KMS-11 (cell line): ENCODE measurements around the gene CTNNA2.

ENCODE experiments used
- H2AFZ ChIP-seq: fragments of 200-600 bp; sonication (generic); 2 replicates; pipeline ENCODE4 v1.6.1; 2016; ENCODE audit warnings: antibody characterized with exemption, mixed run types, low read depth
- H3K27ac ChIP-seq: fragments of 200-600 bp; sonication (generic); 2 replicates; pipeline ENCODE4 v1.6.1; 2016; ENCODE audit warnings: mild to moderate bottlenecking, mixed run types
- H3K27me3 ChIP-seq: fragments of 200-600 bp; sonication (generic); 2 replicates; pipeline ENCODE4 v1.6.1; 2017; ENCODE audit warnings: mild to moderate bottlenecking, low read depth, mixed run types, moderate library complexity; ENCODE audit not compliant: insufficient read depth
- H3K36me3 ChIP-seq: fragments of 200-600 bp; sonication (generic); 2 replicates; pipeline ENCODE4 v1.6.1; 2017; ENCODE audit warnings: mild to moderate bottlenecking, mixed run types; ENCODE audit not compliant: insufficient read depth
- H3K4me1 ChIP-seq: fragments of 200-600 bp; sonication (generic); 2 replicates; pipeline ENCODE4 v1.6.1; 2016; ENCODE audit warnings: mild to moderate bottlenecking, low read depth, mixed run types; ENCODE audit not compliant: poor library complexity, severe bottlenecking
- H3K4me2 ChIP-seq: fragments of 200-600 bp; sonication (generic); 2 replicates; pipeline ENCODE4 v1.7.0; 2016; ENCODE audit warnings: mild to moderate bottlenecking, mixed run types
- H3K4me3 ChIP-seq: fragments of 200-600 bp; sonication (generic); IDR thresholded peaks from 2 replicates; pipeline ENCODE4 v1.6.1; 2017; ENCODE audit warnings: low read depth, low read length, mixed read lengths; ENCODE audit not compliant: insufficient read depth
- H3K79me2 ChIP-seq: fragments of 200-600 bp; sonication (generic); 2 replicates; pipeline ENCODE4 v1.6.1; 2016; ENCODE audit warnings: low read depth, mixed run types; ENCODE audit not compliant: insufficient read depth
- H3K9ac ChIP-seq: fragments of 200-600 bp; sonication (generic); 2 replicates; pipeline ENCODE4 v1.6.1; 2016; ENCODE audit warnings: mild to moderate bottlenecking, mixed run types
- H4K20me1 ChIP-seq: fragments of 200-600 bp; sonication (generic); 2 replicates; pipeline ENCODE4 v1.6.1; 2016; ENCODE audit warnings: mild to moderate bottlenecking, mixed run types; ENCODE audit not compliant: insufficient read depth
- TF ChIP-seq, protein P1 (sequence below): fragments of 200-600 bp; sonication (generic); conservative IDR thresholded peaks from 2 replicates; pipeline ENCODE4 v1.6.1; 2017; ENCODE audit warnings: low read depth, mild to moderate bottlenecking, antibody characterized with exemption, low read length, moderate library complexity, mixed read lengths

CTNNA2 gene

DNA sequence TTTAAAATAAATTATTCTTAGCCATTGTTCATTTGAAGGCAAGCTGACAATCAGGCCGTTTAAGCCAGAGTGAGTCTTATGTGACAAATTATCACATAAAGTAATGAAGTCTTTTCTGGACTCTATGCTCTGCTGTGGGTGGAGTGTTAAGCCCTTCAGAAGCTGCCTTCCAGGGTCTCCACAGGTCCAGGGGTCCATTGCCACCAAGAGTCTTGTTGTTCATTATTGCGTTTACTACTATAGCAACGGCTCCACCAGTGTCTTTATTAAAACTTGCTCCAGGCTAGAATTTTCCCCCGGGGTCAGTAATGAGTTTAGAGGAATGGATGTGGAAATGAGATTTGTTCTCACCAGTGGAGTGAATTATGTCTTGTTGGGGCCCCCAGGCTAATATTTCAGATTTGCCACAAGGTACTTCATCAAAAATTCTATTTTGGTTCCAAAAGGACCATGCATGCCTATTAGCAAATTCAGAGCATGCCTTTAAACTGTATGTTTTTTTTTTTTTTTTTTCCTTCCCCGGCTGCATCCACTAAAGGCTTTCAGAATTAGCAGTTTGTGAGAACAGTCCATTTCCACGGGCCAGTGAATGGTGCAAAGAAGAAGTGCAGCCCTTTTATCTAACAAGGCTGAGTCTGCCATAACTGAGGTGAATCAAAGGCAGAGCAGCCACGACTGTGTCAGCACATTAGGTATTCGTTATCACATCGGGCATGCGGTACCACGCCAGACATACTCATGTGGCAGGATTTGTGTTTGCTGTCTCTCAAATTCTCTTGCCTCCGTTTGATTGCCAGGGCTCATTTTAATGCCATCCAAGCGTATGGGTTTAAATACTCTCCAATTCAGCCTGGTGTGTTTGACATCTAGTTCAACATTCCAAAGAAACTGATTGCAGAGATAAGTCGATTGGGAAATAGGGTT lies 817.9 kb downstream of the CTNNA2 start:
- Histone ChIP-seq H4K20me1 (no peaks in the 10 kb centered on the region), H3K4me3 (no peak overlapping the region), H3K27ac (no peak overlapping the region), H3K27me3 (no peaks in the 10 kb centered on the region), H3K79me2 (no peaks in the 10 kb centered on the region), H3K4me2 (no peak overlapping the region), H3K4me1 (no peaks in the 10 kb centered on the region), H3K9ac (no peak overlapping the region), H2AFZ (no peak overlapping the region), H3K36me3 (no peaks in the 10 kb centered on the region)
- TF ChIP-seq, protein P1, sequence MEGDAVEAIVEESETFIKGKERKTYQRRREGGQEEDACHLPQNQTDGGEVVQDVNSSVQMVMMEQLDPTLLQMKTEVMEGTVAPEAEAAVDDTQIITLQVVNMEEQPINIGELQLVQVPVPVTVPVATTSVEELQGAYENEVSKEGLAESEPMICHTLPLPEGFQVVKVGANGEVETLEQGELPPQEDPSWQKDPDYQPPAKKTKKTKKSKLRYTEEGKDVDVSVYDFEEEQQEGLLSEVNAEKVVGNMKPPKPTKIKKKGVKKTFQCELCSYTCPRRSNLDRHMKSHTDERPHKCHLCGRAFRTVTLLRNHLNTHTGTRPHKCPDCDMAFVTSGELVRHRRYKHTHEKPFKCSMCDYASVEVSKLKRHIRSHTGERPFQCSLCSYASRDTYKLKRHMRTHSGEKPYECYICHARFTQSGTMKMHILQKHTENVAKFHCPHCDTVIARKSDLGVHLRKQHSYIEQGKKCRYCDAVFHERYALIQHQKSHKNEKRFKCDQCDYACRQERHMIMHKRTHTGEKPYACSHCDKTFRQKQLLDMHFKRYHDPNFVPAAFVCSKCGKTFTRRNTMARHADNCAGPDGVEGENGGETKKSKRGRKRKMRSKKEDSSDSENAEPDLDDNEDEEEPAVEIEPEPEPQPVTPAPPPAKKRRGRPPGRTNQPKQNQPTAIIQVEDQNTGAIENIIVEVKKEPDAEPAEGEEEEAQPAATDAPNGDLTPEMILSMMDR: no peak

DNA sequence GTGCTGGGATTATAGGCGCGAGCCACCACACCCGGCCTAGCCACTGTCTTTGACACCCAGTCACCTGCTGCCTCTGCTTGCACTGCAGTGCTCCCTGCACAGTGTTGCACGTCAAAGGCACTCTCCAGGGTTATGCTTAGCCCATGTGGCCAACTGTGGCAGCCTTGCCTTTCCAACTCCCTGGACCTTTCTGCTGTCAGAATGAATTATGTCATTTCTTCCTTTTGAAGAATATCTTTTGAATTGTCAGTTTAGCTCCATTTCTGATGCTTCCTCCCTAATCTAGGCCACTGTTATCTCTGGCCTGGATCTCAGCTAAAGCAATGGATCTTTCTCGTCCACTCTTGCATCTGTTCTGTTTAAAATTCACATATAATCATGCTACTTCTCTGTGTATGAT lies 821.0 kb downstream of the CTNNA2 start:
- H3K27ac ChIP-seq: no peak overlapping the region
- TF ChIP-seq, protein P1: no peak
- H3K4me1 ChIP-seq: no peaks in the 10 kb centered on the region
- no peaks in the 10 kb centered on the region for H3K79me2 ChIP-seq
- H3K4me2 ChIP-seq: no peak overlapping the region
- H3K36me3 ChIP-seq: no peaks in the 10 kb centered on the region
- H3K4me3 ChIP-seq: no peak overlapping the region
- H2AFZ ChIP-seq: no peak overlapping the region
- H4K20me1 ChIP-seq: no peaks in the 10 kb centered on the region
- H3K9ac ChIP-seq: no peak overlapping the region
- no peaks in the 10 kb centered on the region for H3K27me3 ChIP-seq

DNA sequence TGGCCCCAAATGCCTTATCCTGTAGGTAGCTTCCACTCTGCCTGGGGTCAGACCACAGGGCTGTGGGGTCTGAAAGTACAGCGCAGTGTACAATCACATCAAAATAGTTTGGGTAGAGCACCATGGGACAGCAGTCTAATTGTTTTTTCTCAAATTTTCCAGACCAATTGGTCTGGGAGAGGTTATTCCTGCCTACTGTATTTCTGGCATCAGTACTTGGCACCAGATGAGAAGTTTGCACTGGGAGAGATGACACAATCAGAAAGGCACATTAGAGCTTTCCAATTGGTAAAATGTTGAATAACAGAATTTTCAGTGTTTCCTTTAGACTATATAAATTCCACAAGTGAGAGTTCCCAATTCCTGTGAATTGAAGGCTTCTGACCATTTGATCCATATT lies 822.6 kb downstream of the CTNNA2 start:
- H3K36me3 ChIP-seq: no peaks in the 10 kb centered on the region
- H3K4me3 ChIP-seq: no peak overlapping the region
- no peak overlapping the region for H3K9ac ChIP-seq
- H3K27ac ChIP-seq: no peak overlapping the region
- H3K4me1 ChIP-seq: no peaks in the 10 kb centered on the region
- TF ChIP-seq, protein P1: no peak
- H2AFZ ChIP-seq: no peak overlapping the region
- H4K20me1 ChIP-seq: no peaks in the 10 kb centered on the region
- H3K4me2 ChIP-seq: no peak overlapping the region
- no peaks in the 10 kb centered on the region for H3K27me3 ChIP-seq
- no peaks in the 10 kb centered on the region for H3K79me2 ChIP-seq

DNA sequence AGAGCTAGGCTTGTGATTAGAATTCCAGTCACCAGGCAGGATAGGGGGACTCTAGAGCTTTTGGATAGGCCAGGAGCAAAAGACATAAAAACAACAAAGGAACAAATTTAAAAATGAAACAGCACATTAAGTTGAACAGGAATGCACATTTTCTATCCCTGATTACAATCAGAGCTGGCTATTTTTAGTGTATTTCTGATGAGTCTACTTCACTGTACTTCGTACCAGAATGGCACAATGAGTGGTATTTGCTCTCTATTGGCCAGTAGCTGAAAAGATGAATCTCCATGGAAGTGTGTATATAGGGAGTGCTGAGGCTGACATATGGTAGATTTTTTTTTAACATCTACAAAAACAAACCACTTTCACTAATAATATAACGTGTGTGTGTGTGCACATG lies 825.9 kb downstream of the CTNNA2 start:
- Histone ChIP-seq H3K36me3 (no peaks in the 10 kb centered on the region), H3K27ac (no peak overlapping the region), H3K4me3 (no peak overlapping the region), H3K4me1 (no peaks in the 10 kb centered on the region), H3K79me2 (no peaks in the 10 kb centered on the region), H4K20me1 (no peaks in the 10 kb centered on the region), H3K9ac (no peak overlapping the region), H3K4me2 (no peak overlapping the region), H3K27me3 (no peaks in the 10 kb centered on the region), H2AFZ (no peak overlapping the region)
- TF ChIP-seq, protein P1: no peak
